HAP-1 (cell line): ENCODE results near the gene INPPL1.
"Not testable (repeated sequence)": the region's sequence is repeated elsewhere in the genome, so short reads cannot be mapped to it uniquely, and the experiment has no call there.

Experiments
- DNase-seq, 2 experiments: peaks; one replicate each; pipeline ENCODE4 v3.0.0-alpha.2; 2016 to 2020; ENCODE audit warnings: low spot score in 2 of 2
- H3K27me3 ChIP-seq: fragments of 250-450 bp; sonication (Bioruptor Pico); 2 replicates; pipeline ENCODE4 v1.5.1; 2020; ENCODE audit warnings: low read depth, mild to moderate bottlenecking, moderate library complexity
- H3K36me3 ChIP-seq: fragments of 250-450 bp; sonication (Bioruptor Pico); replicated peaks from 2 replicates; pipeline ENCODE4 v1.5.1; 2020; ENCODE audit warnings: mild to moderate bottlenecking
- H3K4me1 ChIP-seq: fragments of 250-450 bp; sonication (Bioruptor Pico); 2 replicates; pipeline ENCODE4 v1.5.1; 2020; ENCODE audit warnings: mild to moderate bottlenecking
- H3K4me3 ChIP-seq: fragments of 250-450 bp; sonication (Bioruptor Pico); 2 replicates; pipeline ENCODE4 v1.5.1; 2020; ENCODE audit warnings: mild to moderate bottlenecking, moderate library complexity
- H3K9me3 ChIP-seq: fragments of 250-450 bp; sonication (Bioruptor Pico); 2 replicates; pipeline ENCODE4 v1.5.1; 2020; ENCODE audit warnings: mild to moderate bottlenecking, moderate library complexity
- in situ Hi-C: fragments of 300-500 bp; cut with MboI; formaldehyde crosslinking; loops from 3 replicates; pipeline ENCODE4 v1.14.3; 2020; ENCODE audit warnings: low sequenced_read_pairs, inconsistent platforms, mixed read lengths

Gene INPPL1, protein sequence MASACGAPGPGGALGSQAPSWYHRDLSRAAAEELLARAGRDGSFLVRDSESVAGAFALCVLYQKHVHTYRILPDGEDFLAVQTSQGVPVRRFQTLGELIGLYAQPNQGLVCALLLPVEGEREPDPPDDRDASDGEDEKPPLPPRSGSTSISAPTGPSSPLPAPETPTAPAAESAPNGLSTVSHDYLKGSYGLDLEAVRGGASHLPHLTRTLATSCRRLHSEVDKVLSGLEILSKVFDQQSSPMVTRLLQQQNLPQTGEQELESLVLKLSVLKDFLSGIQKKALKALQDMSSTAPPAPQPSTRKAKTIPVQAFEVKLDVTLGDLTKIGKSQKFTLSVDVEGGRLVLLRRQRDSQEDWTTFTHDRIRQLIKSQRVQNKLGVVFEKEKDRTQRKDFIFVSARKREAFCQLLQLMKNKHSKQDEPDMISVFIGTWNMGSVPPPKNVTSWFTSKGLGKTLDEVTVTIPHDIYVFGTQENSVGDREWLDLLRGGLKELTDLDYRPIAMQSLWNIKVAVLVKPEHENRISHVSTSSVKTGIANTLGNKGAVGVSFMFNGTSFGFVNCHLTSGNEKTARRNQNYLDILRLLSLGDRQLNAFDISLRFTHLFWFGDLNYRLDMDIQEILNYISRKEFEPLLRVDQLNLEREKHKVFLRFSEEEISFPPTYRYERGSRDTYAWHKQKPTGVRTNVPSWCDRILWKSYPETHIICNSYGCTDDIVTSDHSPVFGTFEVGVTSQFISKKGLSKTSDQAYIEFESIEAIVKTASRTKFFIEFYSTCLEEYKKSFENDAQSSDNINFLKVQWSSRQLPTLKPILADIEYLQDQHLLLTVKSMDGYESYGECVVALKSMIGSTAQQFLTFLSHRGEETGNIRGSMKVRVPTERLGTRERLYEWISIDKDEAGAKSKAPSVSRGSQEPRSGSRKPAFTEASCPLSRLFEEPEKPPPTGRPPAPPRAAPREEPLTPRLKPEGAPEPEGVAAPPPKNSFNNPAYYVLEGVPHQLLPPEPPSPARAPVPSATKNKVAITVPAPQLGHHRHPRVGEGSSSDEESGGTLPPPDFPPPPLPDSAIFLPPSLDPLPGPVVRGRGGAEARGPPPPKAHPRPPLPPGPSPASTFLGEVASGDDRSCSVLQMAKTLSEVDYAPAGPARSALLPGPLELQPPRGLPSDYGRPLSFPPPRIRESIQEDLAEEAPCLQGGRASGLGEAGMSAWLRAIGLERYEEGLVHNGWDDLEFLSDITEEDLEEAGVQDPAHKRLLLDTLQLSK

DNA sequence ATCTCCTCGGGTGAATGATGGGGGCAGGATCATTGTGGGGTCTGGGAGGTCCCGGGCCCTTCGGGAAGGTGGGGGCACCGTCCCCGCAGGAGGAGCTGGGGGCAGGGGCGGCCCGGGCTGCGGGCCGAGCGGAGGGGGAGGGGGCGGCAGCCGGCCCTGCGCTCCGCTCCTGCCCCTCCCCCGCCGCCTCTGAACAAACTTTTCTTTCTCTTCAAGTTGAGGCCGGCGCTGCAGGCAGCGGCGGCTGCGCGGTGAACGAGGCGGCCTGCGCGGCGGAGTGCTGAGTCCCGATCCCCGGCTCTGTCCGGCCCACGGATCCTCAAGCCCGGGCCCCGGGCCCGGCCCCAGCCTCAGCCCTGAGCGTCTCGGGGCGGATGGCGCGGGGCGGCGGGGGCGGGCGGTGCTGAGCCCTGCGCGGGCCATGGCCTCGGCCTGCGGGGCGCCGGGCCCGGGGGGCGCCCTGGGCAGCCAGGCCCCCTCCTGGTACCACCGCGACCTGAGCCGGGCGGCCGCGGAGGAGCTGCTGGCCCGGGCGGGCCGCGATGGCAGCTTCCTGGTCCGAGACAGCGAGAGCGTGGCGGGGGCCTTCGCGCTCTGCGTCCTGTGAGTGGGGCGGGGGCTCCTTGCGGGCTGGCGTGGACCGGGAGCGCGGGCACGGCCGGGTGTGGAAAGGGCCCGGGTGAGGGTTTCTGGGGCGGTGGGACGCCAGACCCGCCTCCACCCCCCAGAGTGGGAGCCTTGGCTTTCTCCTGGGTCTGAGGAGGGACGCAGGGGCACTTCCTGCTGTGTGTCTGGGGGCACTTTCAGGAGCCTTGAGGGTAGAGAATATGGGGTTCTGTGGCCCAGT, at the start of gene INPPL1:
TSS of gene INPPL1 (plus strand) at position 204 of the 847 bp plus-strand sequence. CDS start at position 422, 218 bp downstream.
- no peaks in the 10 kb centered on the region for H3K27me3 ChIP-seq
- in situ Hi-C loops, result no loop called here
- H3K36me3 ChIP-seq, result peaks cover 32% of the 10 kb centered on the region
- H3K4me3 ChIP-seq, result peak within 1 kb of the TSS; percentile 69
- DNase-seq, result peak; percentile 12 to 77
- H3K9me3 ChIP-seq, result no peaks in the 10 kb centered on the region
- H3K4me1 ChIP-seq, result peaks cover 6% of the 10 kb centered on the region

DNA sequence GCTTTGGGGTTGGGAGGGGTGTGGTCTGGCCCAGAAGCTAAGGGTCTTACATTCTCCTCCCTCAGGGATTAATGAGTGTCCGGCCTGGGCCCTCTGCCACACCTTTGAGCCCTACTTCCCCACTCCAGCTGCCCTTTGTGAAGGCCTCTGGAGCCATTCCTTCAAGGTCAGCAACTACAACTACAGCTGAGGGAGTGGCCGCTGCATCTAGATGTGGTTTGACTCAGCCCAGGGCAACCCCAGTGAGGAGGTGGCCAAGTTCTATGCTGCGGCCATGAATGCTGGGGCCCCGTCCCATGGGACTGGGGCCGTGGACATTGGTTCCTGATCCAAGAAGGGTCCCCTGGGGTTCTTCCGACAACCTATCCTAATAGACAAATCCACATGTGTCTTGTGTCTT, 46.9 kb upstream of the INPPL1 start:
- H3K36me3 ChIP-seq, result no peaks in the 10 kb centered on the region
- no peaks in the 10 kb centered on the region for H3K27me3 ChIP-seq
- H3K4me3 ChIP-seq, result no peak overlapping the region
- no peak for DNase-seq
- in situ Hi-C loops, result no loop called here
- H3K9me3 ChIP-seq, result no peaks in the 10 kb centered on the region
- peaks cover 7% of the 10 kb centered on the region; the same call in 1 of the 2 replicates for H3K4me1 ChIP-seq

DNA sequence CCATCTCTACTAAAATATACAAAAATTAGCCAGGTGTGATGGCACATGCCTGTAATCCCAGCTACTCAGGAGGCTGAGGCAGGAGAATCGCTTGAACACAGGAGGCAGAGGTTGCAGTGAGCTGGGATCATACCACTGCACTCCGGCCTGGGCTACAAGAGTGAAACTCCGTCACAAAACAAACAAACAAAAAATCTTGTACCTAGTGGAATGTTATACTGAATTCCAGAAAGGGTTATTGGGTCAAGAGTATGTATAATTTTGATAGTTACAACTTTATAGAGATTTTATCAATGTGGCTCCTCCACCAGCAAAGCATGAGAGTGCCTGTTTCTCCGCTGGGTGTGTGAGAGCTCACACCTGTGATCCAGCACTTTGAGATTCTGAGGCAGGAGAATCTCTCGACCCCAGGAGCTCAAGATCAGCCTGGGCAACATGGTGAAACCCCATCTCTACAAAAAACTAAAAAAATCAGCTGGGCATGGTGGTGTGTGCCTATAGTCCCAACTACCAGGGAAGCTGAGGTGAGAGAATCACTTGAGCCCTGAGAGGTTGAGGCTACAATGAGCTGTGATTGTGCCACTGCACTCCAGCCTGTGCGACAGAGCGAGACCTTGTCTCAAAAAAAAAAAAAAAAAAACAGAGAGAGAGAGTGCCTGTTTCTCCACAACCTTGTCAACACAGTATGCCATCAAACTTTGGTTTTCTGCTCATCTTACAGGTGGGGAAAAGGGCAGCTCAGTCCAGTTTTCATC, 45.3 kb upstream of the INPPL1 start:
- Histone ChIP-seq H3K4me1 (peaks cover 7% of the 10 kb centered on the region), H3K27me3 (no peaks in the 10 kb centered on the region), H3K9me3 (no peaks in the 10 kb centered on the region), H3K4me3 (no peak overlapping the region), H3K36me3 (no peaks in the 10 kb centered on the region)
- DNase-seq, result no peak
- in situ Hi-C loops, result no loop called here

DNA sequence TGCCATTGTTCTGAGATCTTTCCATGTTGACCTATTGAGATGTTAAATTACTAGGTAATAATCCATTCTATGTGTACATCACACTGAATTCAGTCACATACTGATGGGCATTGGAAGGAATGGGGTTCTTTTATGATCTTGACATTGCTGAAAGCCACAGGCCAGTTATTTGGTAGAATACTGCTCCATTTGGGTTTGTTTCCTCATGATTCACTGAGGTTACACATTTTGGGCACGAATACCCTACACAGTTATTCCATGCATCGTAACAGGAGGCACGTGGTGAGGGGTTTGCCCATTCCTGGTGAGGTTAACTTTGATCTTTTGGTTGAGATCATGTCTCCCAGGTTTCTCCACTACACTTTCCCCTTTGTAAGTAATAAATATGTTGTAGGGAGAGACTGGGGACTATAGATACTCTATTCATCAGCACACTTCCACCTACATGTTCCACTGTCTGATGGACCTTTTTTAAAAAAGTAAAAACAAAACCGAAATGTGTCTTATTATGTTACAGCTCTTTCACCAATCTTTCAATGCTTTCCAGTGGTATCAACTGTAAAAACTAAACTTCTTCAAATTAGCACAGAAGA, 44.7 kb upstream of the INPPL1 start:
- peaks cover 7% of the 10 kb centered on the region for H3K4me1 ChIP-seq
- in situ Hi-C loops, result loop anchor here (10.0 kb wide), 1 partner anchor 155 kb away; no protein-coding TSS in a partner anchor
- H3K36me3 ChIP-seq, result no peaks in the 10 kb centered on the region
- DNase-seq, result peak in 1 of 2 experiments; percentile 30
- H3K4me3 ChIP-seq, result no peak overlapping the region
- no peaks in the 10 kb centered on the region for H3K27me3 ChIP-seq
- no peaks in the 10 kb centered on the region for H3K9me3 ChIP-seq

DNA sequence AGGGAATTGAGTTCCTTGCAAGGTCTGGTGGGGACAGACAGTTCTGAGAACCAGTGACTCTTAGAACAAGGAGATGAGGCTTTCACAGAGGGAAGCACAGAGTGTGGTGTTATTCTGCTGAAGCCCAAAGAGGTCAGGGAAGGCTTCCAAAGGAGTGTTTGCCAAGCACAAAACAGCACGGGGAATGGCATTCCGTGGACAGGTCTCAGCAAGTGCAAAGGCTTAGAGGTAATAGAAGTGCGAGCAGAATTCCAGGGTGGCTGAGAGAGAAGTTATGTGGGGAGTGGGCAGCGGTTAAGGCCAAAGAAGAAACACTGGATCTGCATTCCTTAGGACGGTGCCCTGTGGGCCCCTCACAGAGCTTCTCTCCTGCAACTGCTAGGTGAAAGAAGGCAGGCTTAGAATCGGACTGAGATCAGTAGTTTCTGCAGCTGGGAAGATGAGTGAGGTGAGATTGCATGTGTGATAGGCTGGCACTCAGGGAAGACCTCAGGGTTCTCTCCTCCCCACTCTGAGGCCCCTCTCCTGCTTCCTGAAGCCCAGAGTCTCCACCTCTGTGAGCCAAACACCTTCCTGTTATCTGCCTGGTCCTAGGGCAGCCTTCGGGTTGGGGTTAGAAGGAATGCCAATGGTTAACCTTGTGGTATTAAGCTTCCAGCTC, 43.5 kb upstream of the INPPL1 start:
- H3K4me3 ChIP-seq, DNase-seq, H3K4me1 ChIP-seq, H3K9me3 ChIP-seq, H3K36me3 ChIP-seq, H3K27me3 ChIP-seq: not testable (repeated sequence)
- in situ Hi-C loops, result loop anchor here (10.0 kb wide), 1 partner anchor 156 kb away; no protein-coding TSS in a partner anchor

DNA sequence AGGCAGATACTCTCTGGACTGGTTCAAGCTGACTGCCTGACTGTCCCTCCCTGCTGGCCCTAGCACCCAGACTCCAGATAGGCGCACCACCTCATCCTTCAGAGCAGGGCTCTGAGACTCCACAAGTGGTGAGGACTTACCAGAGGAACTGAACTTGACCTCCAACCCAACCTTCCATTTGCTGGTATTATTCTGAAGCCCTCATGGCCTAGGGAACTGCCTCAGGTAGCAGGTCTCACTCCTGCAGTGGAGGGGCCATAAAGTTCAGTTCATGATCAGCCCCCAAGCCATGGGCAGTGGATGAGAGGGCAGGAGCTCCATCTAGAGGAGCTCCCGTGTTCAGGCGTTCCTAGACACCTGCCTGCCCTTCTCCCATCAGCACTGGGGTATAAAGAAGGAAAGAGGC, 43.0 kb upstream of the INPPL1 start:
- H3K9me3 ChIP-seq, H3K4me3 ChIP-seq, H3K36me3 ChIP-seq, H3K27me3 ChIP-seq, H3K4me1 ChIP-seq: not testable (repeated sequence)
- in situ Hi-C loops, result loop anchor here (10.0 kb wide), 1 partner anchor 157 kb away; no protein-coding TSS in a partner anchor
- DNase-seq, result peak; percentile 40 to 71

DNA sequence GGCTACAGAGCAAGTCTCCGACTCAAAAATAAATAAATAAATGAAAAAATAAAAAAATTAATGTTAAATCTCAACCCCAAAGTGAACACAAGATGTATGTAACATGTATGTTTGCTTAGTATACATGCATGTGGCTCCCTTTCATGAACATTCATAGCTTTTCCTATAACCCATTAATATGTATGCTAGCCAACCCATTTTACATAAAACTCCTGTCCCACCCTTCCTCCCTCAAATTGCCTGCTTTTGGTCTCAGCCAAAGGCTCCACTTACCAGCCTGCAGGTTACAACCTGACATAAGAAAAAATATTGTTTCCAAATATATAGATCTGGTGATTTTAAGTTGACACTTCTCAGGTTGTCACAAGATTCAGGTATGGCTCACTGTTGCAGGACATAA, 36.3 kb upstream of the INPPL1 start:
- in situ Hi-C loops, result loop anchor here (10.0 kb wide), 1 partner anchor 163 kb away; no protein-coding TSS in a partner anchor
- no peak for DNase-seq

DNA sequence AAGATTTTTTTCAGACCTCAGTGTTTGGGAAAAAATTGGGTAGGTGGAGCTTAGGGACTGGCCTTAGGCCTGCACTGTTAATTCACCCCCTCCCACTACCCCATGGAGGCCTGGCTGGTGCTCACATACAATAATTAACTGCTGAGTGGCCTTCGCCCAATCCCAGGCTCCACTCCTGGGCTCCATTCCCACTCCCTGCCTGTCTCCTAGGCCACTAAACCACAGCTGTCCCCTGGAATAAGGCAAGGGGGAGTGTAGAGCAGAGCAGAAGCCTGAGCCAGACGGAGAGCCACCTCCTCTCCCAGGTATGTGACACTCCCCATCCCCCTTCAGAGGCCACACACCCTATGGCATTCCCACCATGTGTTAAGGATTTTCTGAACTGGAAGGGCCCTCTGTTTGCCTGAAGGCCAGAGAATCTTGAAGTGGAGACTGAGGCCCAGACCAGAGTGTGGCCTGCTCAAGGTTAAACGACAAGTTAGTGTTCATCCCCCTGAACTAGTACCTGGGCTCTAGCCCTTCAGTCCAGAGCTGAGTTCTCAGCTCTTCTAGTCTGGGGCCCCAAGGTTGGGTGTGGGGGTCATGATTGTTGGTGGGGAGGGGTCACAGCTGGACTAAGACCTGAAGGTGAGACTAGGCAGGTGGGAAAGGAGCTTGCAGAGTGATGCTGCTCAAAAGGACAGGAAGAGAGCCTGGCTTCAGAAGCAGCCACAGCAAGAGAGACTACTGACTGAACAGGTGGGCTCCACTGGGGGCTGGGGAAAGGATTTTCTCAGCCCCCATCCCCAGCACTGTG, 34.9 kb upstream of the INPPL1 start:
- no peaks in the 10 kb centered on the region for H3K36me3 ChIP-seq
- in situ Hi-C loops, result loop anchor here (10.0 kb wide), 1 partner anchor 165 kb away; no protein-coding TSS in a partner anchor
- no peaks in the 10 kb centered on the region for H3K9me3 ChIP-seq
- H3K27me3 ChIP-seq, result no peaks in the 10 kb centered on the region
- H3K4me1 ChIP-seq, result peaks cover 8% of the 10 kb centered on the region
- DNase-seq, result no peak
- H3K4me3 ChIP-seq, result no peak overlapping the region

More for the DNA sequence above, 36.3 kb upstream of the INPPL1 start:
- Histone ChIP-seq H3K4me3 (no peak overlapping the region), H3K27me3 (no peaks in the 10 kb centered on the region), H3K9me3 (no peaks in the 10 kb centered on the region), H3K4me1 (peaks cover 8% of the 10 kb centered on the region), H3K36me3 (no peaks in the 10 kb centered on the region)

DNA sequence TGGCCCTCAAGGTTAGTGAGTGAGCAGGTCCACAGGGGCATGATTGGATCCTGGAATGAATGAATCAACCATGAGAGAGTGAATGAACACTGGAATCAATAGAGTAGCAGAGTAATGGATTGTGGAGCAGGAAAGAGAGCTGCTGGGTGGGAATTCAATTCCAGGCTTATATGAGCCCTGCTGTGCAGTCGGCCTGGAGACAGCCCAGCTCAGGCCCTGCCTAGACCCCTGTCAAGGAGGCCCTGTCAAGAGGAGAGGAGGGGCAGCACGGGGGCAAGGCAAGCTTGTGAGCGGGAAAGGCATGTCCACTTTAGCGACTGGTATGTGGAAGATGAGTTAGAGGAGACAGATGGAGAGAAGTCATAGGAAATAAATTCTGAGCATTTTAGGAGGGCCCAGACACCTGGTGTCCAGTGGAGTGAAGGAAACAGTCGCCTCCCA, 33.9 kb upstream of the INPPL1 start:
- H3K27me3 ChIP-seq, result no peaks in the 10 kb centered on the region
- in situ Hi-C loops, result no loop called here
- no peaks in the 10 kb centered on the region for H3K36me3 ChIP-seq
- DNase-seq, result no peak
- no peaks in the 10 kb centered on the region for H3K9me3 ChIP-seq
- H3K4me3 ChIP-seq, result no peak overlapping the region
- peaks cover 8% of the 10 kb centered on the region for H3K4me1 ChIP-seq

DNA sequence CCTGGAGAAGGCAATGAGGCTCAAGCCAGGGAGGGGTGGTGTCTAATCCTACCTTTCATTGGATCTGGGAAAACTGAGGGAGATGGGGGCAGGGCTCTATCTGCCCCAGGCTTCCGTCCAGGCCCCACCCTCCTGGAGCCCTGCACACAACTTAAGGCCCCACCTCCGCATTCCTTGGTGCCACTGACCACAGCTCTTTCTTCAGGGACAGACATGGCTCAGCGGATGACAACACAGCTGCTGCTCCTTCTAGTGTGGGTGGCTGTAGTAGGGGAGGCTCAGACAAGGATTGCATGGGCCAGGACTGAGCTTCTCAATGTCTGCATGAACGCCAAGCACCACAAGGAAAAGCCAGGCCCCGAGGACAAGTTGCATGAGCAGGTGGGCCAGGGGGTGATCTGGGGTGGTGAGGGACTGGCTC, 32.6 kb upstream of the INPPL1 start, which contains the start of gene FOLR1:
TSS of gene FOLR1 (plus strand) at position 180 of the 421 bp plus-strand sequence. CDS start at position 214, 34 bp downstream.
- Histone ChIP-seq H3K4me1 (peaks cover 8% of the 10 kb centered on the region), H3K36me3 (no peaks in the 10 kb centered on the region), H3K9me3 (no peaks in the 10 kb centered on the region), H3K27me3 (no peaks in the 10 kb centered on the region), H3K4me3 (no peak within 1 kb of the TSS)
- DNase-seq, result peak; percentile 50 to 74
- in situ Hi-C loops, result no loop called here
